GM21619 (cell line): ENCODE measurements around the gene POLE2.
"Not testable (repeated sequence)": the region's sequence is repeated elsewhere in the genome, so short reads cannot be mapped to it uniquely, and the experiment has no call there.

Experiments
- ATAC-seq: cut with Tn5 transposase; IDR thresholded peaks from one replicate; pipeline ENCODE4 v1.9.1; 2021; ENCODE audit not compliant: unreplicated experiment

The POLE2 gene, protein sequence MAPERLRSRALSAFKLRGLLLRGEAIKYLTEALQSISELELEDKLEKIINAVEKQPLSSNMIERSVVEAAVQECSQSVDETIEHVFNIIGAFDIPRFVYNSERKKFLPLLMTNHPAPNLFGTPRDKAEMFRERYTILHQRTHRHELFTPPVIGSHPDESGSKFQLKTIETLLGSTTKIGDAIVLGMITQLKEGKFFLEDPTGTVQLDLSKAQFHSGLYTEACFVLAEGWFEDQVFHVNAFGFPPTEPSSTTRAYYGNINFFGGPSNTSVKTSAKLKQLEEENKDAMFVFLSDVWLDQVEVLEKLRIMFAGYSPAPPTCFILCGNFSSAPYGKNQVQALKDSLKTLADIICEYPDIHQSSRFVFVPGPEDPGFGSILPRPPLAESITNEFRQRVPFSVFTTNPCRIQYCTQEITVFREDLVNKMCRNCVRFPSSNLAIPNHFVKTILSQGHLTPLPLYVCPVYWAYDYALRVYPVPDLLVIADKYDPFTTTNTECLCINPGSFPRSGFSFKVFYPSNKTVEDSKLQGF

DNA sequence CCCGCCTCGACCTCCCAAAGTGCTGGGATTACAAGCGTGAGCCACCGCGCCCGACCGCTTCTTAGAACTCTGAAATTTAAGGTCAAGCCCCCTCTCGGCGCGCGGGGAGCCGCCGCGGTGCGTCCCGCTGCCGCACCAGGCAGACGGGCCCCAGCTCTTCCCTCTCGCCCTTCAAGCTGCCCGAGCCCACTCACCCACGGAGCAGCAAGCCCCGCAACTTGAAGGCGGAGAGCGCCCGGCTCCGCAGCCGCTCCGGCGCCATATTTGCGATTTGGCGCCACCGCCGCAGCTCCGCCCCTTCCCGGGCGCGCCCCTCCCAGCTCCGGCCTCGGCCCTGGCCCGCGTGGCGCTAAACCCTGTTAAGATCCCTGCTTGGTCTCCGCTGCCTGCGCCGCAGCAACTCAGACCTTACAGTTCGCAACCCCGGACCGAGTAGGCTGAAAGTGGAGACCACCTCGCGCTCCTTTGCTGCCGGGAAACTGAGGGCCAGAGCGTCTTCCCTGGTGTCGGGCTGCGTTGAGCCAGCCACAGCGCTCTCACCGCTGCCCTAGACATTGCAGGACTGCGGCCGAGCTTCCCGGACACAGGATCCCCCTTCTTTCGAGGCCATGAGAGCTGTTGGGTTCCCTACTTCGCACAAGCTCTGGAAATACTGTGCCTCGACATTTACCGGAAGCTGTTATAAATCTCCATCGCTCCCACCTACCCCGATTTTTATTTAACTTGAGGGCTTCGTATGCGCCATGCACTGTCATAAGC lies at the start of gene POLE2:
Gene POLE2 (minus strand): TSS at position 273 of the 759 bp plus-strand sequence. CDS start 11 bp downstream, at position 262.
- ATAC-seq, result peak; percentile 84

DNA sequence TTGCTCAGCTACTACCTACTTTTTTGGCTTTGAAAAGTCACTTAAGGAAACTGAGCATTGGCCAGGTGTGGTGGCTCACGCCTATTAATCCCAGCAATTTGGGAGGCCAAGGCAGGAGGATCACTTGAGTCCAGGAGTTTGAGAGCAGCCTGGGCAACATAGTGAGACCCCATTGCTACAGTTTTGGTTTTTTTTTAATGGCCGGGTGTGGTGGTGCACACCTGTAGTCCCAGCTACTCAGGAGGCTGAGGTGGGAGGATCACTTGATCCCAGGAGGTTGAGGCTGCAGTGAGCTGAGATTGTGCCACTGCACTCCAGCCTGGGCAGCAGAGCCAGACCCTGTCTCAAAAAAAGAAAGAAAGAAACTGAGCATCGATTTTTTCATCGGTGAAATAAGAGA lies 47.7 kb upstream of the POLE2 start:
- not testable (repeated sequence) for ATAC-seq

DNA sequence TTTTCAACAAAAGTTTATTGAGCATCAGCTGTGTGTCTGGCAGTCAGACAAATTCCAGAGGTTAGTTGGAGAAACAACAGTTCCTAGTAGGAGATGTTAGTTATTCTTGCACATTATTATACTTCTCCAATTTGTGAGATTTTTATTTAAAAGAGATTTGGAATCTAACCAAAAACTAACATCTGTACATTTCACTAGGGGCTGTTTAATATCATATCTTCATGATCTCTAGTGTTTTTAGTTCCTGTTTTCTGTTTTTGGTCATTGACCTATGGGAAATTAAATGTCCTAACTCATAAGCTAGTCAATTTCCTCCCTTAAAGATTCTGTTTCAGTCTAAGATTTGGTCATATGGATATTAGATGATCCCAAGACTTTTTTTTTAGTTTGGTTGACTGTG lies 45.8 kb upstream of the POLE2 start:
- no peak for ATAC-seq

DNA sequence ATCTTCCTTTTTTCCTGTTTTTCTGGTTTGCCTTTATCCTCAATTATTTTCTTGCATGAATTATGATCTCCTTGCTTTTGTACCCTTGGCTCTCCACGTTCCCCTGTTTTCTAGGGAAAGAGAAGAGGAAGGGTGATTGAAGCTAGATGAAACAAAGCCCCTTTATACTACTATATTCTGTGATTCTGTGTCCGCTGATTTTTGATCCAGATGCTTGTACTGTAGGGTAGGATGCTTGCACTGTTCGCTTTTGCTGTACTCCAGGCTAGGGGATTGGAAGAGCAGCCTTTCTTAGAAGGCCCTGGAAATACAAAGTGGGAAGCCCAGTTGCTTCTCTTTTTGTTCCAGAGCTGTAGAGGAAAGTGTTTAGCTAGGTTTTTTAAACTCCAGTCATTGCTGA lies 44.9 kb upstream of the POLE2 start:
- no peak for ATAC-seq

DNA sequence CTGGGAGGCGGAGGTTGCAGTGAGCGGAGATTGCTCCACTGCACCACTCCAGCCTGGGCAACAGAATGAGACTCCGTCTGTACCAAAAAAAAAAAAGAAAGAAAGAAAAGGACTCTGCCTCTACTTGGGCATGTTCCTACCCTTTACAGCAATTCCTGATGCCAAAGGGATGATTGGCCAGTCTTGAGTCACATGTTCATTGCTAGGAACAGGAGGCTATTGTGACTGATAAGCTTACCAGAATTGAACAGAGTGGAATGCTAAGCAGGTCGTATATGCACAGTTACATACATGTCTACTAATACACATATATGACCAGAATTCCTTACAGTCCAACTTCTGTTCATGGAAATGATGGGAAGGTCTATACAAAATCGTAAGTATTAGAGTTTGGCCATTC lies 39.2 kb upstream of the POLE2 start:
- ATAC-seq, result no peak

DNA sequence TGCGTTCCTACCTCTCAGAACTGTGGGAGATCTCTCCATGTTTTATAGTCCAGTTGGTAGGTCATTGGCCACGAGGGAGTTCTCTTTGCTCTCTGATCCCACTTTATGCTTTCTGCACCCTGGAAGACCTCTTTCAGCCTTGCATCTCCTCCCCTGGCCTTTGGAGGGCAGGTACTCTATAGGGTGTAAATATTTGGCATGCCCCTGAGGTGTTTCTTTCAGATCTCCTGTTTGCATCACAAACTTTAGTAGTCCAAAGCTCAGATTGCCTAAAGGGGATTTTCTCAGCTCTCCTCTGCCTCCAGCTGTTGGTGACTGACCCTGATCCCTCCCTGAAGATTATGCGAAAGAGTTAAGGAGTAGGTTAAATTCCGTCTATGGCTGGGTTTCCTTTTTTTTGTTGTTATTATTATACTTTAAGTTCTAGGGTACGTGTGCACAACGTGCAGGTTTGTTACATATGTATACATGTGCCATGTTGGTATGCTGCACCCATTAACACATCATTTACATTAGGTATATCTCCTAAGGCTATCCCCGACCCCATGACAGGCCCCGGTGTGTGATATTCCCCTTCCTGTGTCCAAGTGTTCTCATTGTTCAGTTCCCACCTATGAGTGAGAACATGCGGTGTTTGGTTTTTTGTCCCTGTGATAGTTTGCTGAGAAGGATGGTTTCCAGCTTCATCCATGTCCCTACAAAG lies 33.9 kb upstream of the POLE2 start:
- ATAC-seq, result not testable (repeated sequence)

DNA sequence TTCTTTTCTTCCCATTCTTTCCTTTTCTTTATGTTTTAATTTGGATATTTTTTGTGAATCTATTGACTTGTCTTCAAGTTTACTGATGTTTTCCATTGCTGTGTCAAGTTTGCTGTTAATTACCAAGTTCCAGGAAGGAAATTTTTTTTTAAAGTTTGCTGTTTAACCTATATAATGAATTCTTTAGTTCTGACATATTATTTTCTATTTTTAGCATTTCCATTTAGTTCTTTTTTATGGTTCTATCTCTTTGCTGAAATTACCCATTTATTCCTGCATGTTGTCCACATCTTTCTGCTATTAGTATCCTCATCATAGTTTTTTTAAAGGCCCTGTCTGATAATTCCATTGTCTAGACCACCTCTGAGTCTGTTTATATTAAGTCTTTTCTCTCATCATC lies 32.7 kb upstream of the POLE2 start:
- ATAC-seq, result no peak

DNA sequence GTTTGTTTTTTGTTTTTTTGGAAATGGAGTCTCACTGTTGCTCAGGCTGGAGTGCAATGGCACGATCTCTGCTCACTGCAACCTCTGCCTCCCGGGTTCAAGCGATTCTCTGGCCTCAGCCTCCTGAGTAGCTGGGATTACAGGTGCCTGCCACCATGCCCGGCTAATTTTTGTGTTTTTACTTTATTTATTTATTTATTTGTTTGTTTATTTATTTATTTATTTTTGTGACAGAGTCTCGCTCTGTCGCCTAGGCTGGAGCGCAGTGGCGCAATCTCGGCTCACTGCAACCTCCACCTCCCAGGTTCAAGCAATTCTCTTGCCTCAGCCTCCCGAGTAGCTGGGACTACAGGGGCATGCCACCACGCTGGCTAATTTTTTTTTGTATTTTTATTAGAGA lies 23.0 kb upstream of the POLE2 start:
- not testable (repeated sequence) for ATAC-seq

DNA sequence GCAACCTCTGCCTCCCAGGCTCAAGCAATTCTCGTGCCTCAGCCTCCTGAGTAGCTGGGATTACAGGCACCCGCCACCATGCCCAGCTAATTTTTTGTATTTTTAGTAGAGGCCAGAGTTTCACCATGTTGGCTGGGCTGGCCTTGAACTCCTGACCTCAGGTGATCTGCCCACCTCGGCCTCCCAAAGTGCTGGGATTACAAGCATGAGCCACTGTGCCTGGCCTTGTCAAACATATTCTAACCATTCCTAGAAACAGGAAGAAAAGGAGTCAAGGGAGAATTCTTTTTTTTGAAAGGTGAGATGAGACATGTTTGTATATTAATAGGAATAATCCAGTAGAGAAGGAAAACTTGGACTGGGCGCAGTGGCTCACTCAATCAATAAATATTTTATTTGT lies 16.5 kb upstream of the POLE2 start:
- ATAC-seq, result not testable (repeated sequence)

DNA sequence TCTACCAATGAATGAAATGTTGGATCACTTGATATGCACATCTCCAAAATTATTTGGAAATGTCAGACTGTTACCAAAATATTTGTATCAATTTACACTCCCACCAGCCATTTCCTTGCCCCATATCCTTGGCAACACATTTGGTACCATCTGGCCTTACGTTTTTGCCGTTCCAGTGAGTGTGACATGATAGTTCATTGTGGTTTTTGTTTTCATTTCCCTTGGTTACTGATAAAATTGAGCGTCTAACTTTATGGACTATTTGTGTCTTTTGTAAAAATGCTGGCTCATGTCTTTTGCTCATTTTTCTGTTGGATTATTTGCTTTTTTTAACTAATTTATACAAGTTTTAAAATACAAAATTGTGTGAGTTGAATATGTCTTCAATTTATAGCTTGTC lies 16.0 kb upstream of the POLE2 start:
- ATAC-seq, result no peak

DNA sequence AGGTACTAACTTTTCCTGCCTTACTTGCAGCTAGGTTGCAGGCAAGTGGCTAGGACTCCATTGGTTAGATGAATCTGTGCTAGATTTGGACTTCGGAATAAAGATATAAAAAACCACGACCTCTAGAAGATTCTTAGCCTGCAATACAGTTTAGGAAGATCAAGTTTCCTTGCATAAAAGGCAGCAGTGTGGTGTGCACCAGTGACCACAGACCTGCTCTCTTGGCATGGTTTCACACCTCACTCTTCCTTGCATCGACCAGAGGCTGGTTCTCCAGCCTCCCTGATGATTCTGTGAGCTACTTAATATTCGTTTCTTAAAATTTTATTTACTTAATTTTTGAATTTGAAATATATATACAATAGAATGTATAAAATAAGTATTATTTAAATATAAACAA lies 14.7 kb upstream of the POLE2 start:
- no peak for ATAC-seq

DNA sequence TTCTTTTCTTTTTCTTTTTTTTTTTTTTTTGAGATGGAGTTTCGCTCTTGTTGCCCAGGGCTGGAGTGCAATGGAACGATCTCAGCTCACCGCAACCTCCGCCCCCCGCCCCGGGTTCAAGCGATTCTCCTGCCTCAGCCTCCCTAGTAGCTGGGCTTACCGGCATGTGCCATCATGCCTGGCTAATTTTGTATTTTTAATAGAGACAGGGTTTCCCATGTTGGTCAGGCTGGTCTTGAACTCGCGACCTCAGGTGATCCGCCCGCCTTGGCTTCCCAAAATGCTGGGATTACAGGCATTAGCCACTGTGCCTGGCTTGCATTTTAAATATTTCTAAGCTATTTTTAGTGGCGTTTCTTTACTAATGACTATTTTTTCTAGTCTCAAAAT lies 5.7 kb upstream of the POLE2 start:
- not testable (repeated sequence) for ATAC-seq

DNA sequence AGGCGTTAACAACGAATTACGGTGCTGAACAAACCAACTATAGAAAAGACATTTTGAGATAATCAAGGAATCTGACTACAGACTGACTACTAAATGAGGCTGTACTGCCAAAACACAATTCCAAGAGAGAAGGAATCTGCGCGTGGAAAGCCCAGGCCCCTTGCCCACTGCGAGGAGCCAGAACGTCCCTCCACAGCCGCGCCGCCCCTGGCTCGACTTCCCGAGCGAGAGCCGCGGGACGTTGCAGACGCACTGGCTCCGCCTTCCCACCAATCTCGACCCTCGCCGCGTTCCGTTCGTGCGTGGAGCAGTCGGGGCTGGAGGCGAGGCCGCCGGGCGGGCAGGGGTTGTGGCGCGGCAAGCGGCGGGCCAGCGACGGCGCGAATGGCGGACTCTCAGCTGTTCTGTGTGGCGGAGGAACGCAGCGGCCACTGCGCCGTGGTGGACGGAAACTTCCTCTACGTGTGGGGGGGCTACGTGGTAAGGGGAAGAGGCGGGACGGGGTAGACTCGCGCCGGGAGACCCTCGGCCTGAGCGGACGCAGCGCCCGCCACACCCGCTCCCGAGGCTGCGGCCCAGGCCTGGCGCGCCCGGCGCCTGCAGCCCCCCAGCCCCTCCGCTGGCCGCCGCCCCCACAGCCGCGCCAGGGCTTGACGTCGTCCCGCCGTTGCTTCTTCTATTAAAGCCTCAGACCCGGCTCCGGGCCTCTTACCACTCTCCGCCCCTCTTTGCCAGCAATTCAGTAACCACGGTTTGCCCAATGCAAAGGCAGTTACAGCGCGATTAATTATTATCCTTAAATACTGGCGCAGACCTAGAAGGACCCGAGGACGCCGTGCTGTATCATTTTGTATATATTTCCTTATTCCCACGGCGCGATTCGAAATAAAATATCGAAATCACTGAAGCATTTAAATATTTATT lies 5.1 kb upstream of the POLE2 start, which contains the start of gene KLHDC1:
Gene KLHDC1 (plus strand): TSS at position 310 of the 924 bp plus-strand sequence. CDS start 75 bp downstream, at position 385.
- ATAC-seq, result peak; percentile 62

DNA sequence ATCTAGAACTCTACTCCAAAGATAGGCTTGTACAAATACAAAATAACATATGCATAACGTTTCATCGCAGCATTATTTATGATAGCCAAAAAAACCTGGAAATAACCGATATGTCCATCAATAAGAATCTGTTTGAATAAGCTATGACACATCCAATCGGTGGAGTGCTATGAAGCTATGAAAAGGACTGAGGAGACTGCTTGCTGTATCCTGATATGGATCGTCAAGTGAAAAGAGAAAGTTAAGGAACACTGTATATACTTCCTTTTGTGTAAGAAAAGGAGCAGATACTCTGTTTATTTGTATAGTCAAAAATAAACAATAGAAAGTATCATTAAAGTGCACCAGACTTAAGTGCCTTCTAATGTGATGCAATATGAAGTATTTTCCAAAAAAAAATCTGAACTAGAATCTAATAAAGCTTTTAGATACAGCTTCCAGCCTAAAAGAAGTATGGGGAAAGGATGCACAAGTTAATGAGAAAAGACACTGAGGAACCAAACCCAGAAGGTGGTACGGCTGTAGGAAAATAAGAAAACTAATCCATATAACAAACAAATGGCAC lies 4.3 kb upstream of the POLE2 start:
- no peak for ATAC-seq

DNA sequence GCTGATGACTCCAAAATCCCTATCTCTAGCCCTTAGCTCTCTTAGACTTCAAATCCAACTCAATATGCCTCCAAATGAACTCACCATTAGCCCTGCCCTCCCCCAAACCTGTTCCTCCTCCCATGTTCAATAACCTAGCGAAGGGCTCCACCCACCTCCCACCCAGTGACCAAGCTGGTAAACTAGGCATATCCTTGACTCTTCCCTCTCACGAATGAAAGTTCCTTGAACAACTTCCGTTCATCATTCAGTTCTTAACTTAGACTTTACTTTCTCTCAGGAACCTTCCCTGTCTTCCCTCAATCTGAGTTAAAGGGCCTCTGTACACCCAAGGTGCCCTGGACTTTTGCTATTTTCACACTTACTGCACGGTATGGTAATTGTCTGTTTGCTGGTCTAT lies 3.0 kb upstream of the POLE2 start:
- no peak for ATAC-seq

DNA sequence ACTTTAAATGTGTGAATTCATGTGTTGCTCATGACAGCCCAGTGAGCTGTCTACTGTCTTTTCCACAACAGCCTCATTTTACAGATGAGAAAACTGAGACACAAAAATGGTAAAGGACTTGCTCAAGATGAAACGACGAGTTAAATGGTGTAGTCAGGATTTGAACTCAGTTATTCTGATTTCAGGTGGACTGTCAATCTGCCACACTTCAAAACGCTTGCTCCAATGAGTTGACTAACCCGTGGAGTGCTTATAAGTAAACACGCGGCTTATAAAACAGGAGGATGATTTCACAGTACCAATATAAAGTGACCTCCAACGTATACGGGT lies 652 bp upstream of the POLE2 start:
- ATAC-seq, result no peak

DNA sequence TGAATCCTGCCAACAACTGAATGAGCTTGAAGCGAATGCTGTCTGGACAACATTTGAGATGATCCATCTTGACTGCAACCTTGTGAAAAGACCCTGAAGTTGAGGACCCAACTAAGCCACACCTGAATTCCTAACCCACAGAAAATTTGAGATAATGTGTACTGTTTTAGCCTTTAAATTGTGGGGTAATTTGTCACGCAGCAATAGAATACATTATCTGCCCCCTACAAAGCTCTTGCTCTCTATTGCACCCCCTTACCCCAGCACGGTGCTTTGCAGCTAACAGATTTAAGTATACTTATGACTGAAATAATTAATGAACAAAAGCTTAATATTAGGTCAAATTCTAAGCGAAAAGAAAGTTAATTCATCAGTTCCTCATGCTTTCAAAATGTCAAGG lies 1.6 kb downstream of the POLE2 start:
- ATAC-seq, result no peak

DNA sequence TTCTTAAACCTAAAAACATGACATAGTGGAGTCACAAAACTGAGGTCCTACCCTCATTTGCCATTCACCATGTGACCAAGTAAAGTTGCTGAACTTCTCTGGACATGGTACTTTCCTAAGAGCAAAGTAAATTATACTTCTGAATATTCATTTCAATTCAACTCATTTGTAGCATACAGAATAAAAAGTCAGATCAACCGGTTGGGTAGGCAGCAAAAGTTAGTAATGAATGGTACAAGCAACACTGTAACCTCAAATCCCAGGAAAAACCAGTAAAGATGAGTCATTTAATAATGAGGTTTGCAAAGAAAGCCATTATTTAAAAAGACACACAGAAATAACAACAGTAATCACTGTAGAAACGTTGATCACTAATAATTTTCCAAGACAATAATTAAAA lies 8.7 kb downstream of the POLE2 start:
- ATAC-seq, result no peak

DNA sequence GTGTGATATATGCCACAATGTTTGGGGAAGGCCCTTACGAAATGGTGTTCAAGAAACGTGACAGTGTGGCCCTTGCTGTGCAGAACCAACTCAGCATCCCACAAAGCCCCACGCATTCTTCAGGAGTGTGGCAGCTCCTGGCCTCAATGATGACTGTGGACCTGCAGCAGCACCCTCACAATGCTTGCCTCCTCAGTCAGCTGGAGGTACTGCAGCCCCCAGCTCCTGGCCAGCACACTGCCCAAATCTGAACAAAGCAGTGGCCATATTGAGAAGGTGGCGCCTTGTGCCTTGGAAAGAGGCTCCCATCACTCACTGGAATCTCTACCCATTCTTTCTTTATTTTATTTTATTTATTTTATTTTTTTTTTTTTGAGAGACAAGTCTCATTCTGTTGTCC lies 10.4 kb downstream of the POLE2 start:
- ATAC-seq, result no peak

DNA sequence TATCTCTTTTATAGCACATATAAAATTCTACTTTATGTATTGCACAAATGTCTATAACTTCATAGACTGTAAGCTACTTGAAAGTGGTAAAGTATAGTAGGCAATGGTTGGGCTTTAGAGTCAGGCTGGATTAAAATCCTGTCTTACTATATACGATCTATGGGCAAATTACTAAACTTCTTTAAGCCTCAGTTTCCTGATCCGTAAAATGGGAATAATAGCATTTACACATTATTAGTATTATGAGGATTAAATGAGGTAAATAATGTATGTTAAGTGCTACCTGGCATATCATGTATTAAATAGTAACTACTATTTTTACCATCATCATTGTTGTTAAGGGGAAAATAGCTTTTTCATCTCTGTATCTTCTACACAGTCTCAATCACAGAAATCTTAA lies 14.4 kb downstream of the POLE2 start:
- no peak for ATAC-seq
